GM12864 (cell line): Measurements from ENCODE around the gene SIGMAR1.

Experiments used
- DNase-seq: peaks from one replicate; pipeline ENCODE4 v3.0.0-alpha.2; 2011; ENCODE audit warnings: low read depth
- H3K4me3 ChIP-seq: 2 replicates; pipeline ENCODE4 v1.5.1; 2011; ENCODE audit warnings: mild to moderate bottlenecking, low read depth, low read length, control low read depth
- TF ChIP-seq, protein P1 (sequence below): IDR thresholded peaks from 2 replicates; pipeline ENCODE4 v1.5.1; 2011; ENCODE audit warnings: low read depth, mild to moderate bottlenecking, moderate library complexity, low read length, control low read depth, inconsistent platforms; ENCODE audit errors: missing control alignments

SIGMAR1 gene

GRCh38 chr9:34587271-34587670 is 50.3 kb downstream of the SIGMAR1 start:
- no peak overlapping the region for H3K4me3 ChIP-seq
- DNase-seq, result no peak
- TF ChIP-seq, protein P1, sequence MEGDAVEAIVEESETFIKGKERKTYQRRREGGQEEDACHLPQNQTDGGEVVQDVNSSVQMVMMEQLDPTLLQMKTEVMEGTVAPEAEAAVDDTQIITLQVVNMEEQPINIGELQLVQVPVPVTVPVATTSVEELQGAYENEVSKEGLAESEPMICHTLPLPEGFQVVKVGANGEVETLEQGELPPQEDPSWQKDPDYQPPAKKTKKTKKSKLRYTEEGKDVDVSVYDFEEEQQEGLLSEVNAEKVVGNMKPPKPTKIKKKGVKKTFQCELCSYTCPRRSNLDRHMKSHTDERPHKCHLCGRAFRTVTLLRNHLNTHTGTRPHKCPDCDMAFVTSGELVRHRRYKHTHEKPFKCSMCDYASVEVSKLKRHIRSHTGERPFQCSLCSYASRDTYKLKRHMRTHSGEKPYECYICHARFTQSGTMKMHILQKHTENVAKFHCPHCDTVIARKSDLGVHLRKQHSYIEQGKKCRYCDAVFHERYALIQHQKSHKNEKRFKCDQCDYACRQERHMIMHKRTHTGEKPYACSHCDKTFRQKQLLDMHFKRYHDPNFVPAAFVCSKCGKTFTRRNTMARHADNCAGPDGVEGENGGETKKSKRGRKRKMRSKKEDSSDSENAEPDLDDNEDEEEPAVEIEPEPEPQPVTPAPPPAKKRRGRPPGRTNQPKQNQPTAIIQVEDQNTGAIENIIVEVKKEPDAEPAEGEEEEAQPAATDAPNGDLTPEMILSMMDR, result no peak

GRCh38 chr9:34585946-34586669 is 51.5 kb downstream of the SIGMAR1 start:
- H3K4me3 ChIP-seq, result no peak overlapping the region
- TF ChIP-seq, protein P1, result no peak
- no peak for DNase-seq

GRCh38 chr9:34584970-34585369 is 52.6 kb downstream of the SIGMAR1 start:
- TF ChIP-seq, protein P1, result no peak
- no peak for DNase-seq
- no peak overlapping the region for H3K4me3 ChIP-seq
